Glutamatergic neuron (in vitro differentiated cells): ENCODE results near the gene MS4A6E. TPM values are rescaled to one million over a fixed set of nuclear protein-coding genes. Genes with fewer than 3 reads are reported as not detected.

ENCODE experiments used
- DNase-seq: peaks from one replicate; pipeline ENCODE4 v3.0.0; 2022
- H3K27ac Mint-ChIP-seq: one replicate; pipeline ENCODE4 v1.8.0; 2020; ENCODE audit warnings: mild to moderate bottlenecking, mixed read lengths, inconsistent platforms; ENCODE audit not compliant: unreplicated experiment
- H3K27me3 Mint-ChIP-seq: one replicate; pipeline ENCODE4 v1.8.0; 2020; ENCODE audit warnings: mild to moderate bottlenecking, moderate library complexity, mixed read lengths, inconsistent platforms; ENCODE audit not compliant: unreplicated experiment
- H3K36me3 Mint-ChIP-seq: one replicate; pipeline ENCODE4 v1.8.0; 2020; ENCODE audit warnings: mild to moderate bottlenecking, mixed read lengths, inconsistent platforms; ENCODE audit not compliant: unreplicated experiment
- H3K4me1 Mint-ChIP-seq: one replicate; pipeline ENCODE4 v1.8.0; 2020; ENCODE audit warnings: mild to moderate bottlenecking, low read depth, mixed read lengths, inconsistent platforms; ENCODE audit not compliant: unreplicated experiment
- H3K4me3 Mint-ChIP-seq: one replicate; pipeline ENCODE4 v1.8.0; 2020; ENCODE audit warnings: mild to moderate bottlenecking, mixed read lengths, inconsistent platforms; ENCODE audit not compliant: unreplicated experiment
- H3K9me3 Mint-ChIP-seq: one replicate; pipeline ENCODE4 v1.8.0; 2020; ENCODE audit warnings: mild to moderate bottlenecking, moderate library complexity, mixed read lengths, inconsistent platforms; ENCODE audit not compliant: unreplicated experiment
- total RNA-seq: library from RNA; stranded (reverse); fragmentation: NEBNext Ultra II Directional; extraction: Animal tissue kit (Norgen Biotek cat#: 25700); gene quantifications from one replicate; pipeline ENCODE4 v1.2.1, GENCODE V29; 2021; ENCODE audit not compliant: unreplicated experiment
- TF ChIP-seq, protein P1 (sequence below): fragments of 200-600 bp; sonication (generic); IDR thresholded peaks from one replicate; pipeline ENCODE4 v1.5.0; 2021; ENCODE audit not compliant: partially characterized antibody, unreplicated experiment

The MS4A6E gene
- total RNA-seq, 1 donor from 2014 or later, result not detected

DNA sequence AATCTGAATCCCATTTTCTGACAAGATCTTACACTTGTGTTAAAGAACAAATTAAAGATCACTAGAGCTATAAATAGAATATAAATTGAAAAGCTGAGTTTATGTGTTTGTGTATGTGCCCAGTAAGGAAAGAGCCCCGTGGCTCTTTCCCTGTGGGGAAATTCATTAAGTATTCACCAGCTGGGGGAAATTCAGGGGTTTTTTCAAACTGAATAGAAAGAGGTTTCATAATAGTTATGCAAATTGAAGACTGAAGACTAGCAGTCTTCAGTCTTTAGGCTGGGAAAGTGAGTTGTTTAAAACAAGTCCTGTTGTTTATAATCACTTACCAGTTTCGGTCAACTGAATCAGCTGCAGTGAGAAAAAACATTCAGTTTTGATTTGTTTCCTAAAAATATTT, 40.0 kb downstream of the MS4A6E start:
- Mint-ChIP-seq H3K4me3 (no peak overlapping the region), H3K36me3 (no peaks in the 10 kb centered on the region), H3K9me3 (no peaks in the 10 kb centered on the region), H3K27ac (no peak overlapping the region), H3K4me1 (peaks cover 2% of the 10 kb centered on the region), H3K27me3 (no peaks in the 10 kb centered on the region)
- no peak for DNase-seq
- TF ChIP-seq, protein P1, sequence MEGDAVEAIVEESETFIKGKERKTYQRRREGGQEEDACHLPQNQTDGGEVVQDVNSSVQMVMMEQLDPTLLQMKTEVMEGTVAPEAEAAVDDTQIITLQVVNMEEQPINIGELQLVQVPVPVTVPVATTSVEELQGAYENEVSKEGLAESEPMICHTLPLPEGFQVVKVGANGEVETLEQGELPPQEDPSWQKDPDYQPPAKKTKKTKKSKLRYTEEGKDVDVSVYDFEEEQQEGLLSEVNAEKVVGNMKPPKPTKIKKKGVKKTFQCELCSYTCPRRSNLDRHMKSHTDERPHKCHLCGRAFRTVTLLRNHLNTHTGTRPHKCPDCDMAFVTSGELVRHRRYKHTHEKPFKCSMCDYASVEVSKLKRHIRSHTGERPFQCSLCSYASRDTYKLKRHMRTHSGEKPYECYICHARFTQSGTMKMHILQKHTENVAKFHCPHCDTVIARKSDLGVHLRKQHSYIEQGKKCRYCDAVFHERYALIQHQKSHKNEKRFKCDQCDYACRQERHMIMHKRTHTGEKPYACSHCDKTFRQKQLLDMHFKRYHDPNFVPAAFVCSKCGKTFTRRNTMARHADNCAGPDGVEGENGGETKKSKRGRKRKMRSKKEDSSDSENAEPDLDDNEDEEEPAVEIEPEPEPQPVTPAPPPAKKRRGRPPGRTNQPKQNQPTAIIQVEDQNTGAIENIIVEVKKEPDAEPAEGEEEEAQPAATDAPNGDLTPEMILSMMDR, result no peak

DNA sequence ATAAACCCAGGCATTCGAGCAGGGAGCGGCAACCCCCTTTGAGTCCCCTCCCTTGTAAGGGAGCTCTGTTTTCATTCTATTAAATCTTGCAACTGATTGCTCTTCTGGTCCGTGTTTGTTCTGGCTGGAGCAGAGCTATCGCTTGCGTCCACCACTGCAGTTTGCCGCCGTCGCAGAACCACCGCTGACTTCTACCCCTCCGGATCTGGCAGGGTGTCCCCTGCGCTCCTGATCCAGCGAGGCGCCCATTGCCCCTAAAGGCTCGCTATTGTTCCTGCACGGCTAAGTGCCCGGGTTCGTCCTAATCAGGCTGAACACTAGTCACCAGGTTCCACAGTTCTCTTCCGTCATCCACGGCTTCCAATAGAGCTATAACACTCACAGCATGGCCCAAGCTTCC, 40.8 kb downstream of the MS4A6E start:
- Mint-ChIP-seq H3K27ac (no peak overlapping the region), H3K27me3 (no peaks in the 10 kb centered on the region), H3K36me3 (no peaks in the 10 kb centered on the region), H3K4me3 (no peak overlapping the region), H3K9me3 (no peaks in the 10 kb centered on the region), H3K4me1 (peaks cover 2% of the 10 kb centered on the region)
- DNase-seq, result no peak
- TF ChIP-seq, protein P1, result no peak

DNA sequence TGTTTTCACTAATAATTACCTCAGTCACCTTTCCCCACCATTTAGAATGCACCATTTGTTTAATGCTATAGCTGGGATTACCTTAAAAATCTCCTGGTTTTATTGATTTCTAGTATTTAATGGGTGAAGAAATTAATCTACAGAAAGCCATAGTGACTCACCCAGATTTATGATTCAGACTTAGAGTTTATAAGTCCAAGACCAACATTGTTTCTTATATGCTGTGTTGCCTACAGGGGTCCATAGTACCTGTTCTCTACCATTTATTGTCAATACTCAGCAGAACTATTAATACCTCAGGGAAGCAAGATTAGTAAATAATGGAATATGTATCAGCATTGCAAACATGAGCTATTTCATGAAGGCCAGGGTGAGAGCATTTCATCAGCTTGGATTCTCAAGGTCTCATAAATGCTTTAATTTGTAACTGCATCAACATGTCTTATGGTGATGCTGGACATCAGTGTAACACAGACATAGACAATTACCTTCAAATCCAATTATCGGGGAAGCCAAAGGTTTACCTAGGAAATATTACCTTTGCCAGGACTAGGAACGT, 43.3 kb downstream of the MS4A6E start:
- DNase-seq, result no peak
- no peaks in the 10 kb centered on the region for H3K9me3 Mint-ChIP-seq
- no peaks in the 10 kb centered on the region for H3K27me3 Mint-ChIP-seq
- no peak overlapping the region for H3K27ac Mint-ChIP-seq
- no peaks in the 10 kb centered on the region for H3K36me3 Mint-ChIP-seq
- H3K4me1 Mint-ChIP-seq, result peaks cover 2% of the 10 kb centered on the region
- H3K4me3 Mint-ChIP-seq, result no peak overlapping the region
- TF ChIP-seq, protein P1, result no peak

DNA sequence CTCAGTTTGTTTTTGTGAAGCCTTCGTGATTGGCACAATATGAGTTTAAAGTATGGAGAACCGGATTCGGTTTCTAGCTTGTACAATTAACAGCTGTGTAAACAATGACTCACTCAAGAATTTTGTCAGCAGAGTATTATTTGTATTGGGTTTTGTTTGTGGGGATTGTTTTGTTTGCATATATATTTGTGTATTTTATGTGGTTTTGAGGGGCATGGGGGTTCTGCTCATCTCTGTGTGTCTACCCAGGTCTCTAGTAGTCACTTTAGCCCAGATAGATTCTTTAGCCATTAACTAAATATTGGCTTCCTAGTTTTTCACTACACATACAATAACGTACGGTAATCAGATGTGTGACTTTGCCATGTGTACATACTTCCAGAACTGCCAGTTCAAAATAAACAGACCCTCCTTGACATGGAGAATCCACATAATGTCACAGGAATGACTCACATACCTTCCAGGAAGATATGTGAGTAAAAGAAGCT, 43.8 kb downstream of the MS4A6E start:
- H3K27me3 Mint-ChIP-seq, result no peaks in the 10 kb centered on the region
- H3K4me1 Mint-ChIP-seq, result peaks cover 2% of the 10 kb centered on the region
- no peak overlapping the region for H3K4me3 Mint-ChIP-seq
- H3K36me3 Mint-ChIP-seq, result no peaks in the 10 kb centered on the region
- no peak for DNase-seq
- H3K9me3 Mint-ChIP-seq, result no peaks in the 10 kb centered on the region
- TF ChIP-seq, protein P1, result no peak
- no peak overlapping the region for H3K27ac Mint-ChIP-seq

DNA sequence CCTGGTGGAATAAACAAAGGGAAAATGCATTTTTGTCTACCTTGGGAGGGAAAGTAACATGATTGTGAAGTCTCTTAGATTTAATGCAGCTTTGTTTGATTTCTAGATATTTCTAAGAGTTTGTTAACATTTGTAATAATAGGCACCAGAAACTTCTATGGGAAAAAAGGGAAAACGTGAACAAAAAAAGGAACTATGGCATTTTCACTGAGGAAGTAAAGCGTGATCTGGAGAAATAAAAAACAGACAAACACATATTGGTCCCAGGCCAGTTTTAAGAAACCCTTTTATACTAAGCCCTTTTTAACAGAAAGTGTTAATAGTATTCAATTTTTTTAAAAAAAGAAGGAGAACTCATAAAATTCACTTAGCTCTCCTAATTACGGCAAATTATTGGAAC, 44.3 kb downstream of the MS4A6E start:
- Mint-ChIP-seq H3K36me3 (no peaks in the 10 kb centered on the region), H3K4me1 (no peaks in the 10 kb centered on the region), H3K27ac (no peak overlapping the region), H3K4me3 (no peak overlapping the region), H3K9me3 (no peaks in the 10 kb centered on the region), H3K27me3 (no peaks in the 10 kb centered on the region)
- TF ChIP-seq, protein P1, result no peak
- DNase-seq, result no peak
